Measurements from ENCODE around the gene CLMN.

The CLMN gene

GRCh38 chr14:95233702-95234241, 85.9 kb downstream of the CLMN start:
- Mint-ChIP-seq H3K9me3 (no peaks in the 10 kb centered on the region), H3K4me3 (no peak overlapping the region), H3K27me3 (peaks cover 2% of the 10 kb centered on the region), H3K27ac (no peak overlapping the region), H3K36me3 (ENCODE audit: low read depth) (no peaks in the 10 kb centered on the region), H3K4me1 (ENCODE audit: low read depth) (no peaks in the 10 kb centered on the region)
- DNase-seq: no peak

DNA sequence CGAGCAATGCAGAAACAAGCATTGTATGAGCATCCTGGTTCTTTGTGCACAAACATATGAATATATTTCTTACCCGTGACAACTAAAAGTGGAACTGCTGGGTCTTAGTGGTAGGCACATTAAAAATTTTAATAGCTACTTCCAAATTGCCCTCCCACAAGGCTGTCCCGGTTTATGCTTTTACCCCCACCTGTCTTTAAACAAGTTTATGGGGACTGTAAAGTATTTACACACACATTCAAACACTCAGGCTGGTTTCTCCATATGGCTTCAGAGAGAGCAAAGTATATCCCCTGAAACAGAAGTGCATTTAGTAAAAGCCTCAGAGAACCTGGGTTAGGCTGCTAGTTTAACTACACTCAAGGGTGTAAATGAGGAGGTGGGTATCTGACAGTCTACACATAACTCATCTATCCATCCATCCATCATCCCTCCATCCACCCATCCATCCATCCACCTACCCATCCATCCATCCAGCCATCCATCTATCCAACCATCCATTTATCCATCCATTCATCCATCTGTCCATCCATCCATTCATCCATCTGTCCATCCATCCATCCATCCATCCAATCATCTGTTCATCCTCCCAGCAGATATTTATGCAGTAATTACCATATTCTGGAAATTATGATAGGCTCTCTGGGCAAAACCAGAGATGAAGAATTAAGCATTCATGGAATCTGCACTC, 86.7 kb downstream of the CLMN start:
- no peak overlapping the region for H3K4me3 Mint-ChIP-seq
- peaks cover 1% of the 10 kb centered on the region for H3K27me3 Mint-ChIP-seq
- no peak for DNase-seq
- H3K27ac Mint-ChIP-seq: no peak overlapping the region
- no peaks in the 10 kb centered on the region for H3K4me1 Mint-ChIP-seq (ENCODE audit: low read depth)
- no peaks in the 10 kb centered on the region for H3K36me3 Mint-ChIP-seq (ENCODE audit: low read depth)
- no peaks in the 10 kb centered on the region for H3K9me3 Mint-ChIP-seq

GRCh38 chr14:95231966-95232633, 87.6 kb downstream of the CLMN start:
- no peak overlapping the region for H3K4me3 Mint-ChIP-seq
- no peaks in the 10 kb centered on the region for H3K36me3 Mint-ChIP-seq (ENCODE audit: low read depth)
- no peaks in the 10 kb centered on the region for H3K9me3 Mint-ChIP-seq
- H3K4me1 Mint-ChIP-seq (ENCODE audit: low read depth): no peaks in the 10 kb centered on the region
- no peak for DNase-seq
- H3K27ac Mint-ChIP-seq: no peak overlapping the region
- H3K27me3 Mint-ChIP-seq: no peaks in the 10 kb centered on the region

GRCh38 chr14:95229749-95230148, 90.0 kb downstream of the CLMN start:
- Mint-ChIP-seq H3K36me3 (ENCODE audit: low read depth) (no peaks in the 10 kb centered on the region), H3K4me1 (ENCODE audit: low read depth) (no peaks in the 10 kb centered on the region), H3K27ac (no peak overlapping the region), H3K27me3 (no peaks in the 10 kb centered on the region), H3K9me3 (no peaks in the 10 kb centered on the region), H3K4me3 (no peak overlapping the region)
- no peak for DNase-seq

DNA sequence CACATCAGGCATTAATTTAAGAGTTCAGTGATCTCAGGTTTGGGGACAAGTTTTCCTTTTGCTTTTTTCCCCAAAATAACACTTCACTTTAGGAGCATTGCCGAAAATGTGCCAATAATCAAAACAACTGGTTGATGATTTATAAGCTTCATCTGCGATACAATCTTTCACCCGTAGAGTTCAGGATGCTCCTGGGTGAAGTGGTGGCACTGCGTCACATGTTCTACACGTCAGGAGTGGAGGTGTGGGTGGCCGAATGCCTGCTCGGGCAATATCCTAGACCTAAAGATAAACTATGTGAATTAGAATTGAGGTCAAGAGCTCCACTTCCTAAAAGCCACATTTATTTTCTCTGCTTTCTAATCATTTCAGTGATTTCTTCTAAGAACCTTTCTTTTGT, 91.5 kb downstream of the CLMN start:
- DNase-seq: no peak
- Mint-ChIP-seq H3K9me3 (no peaks in the 10 kb centered on the region), H3K36me3 (ENCODE audit: low read depth) (no peaks in the 10 kb centered on the region), H3K27me3 (no peaks in the 10 kb centered on the region), H3K4me1 (ENCODE audit: low read depth) (no peaks in the 10 kb centered on the region), H3K4me3 (no peak overlapping the region), H3K27ac (no peak overlapping the region)

- no peaks in the 10 kb centered on the region for H3K36me3 Mint-ChIP-seq (ENCODE audit: low read depth)
- no peaks in the 10 kb centered on the region for H3K9me3 Mint-ChIP-seq
- H3K4me1 Mint-ChIP-seq (ENCODE audit: low read depth): no peaks in the 10 kb centered on the region
- no peak overlapping the region for H3K27ac Mint-ChIP-seq
- DNase-seq: no peak
- H3K27me3 Mint-ChIP-seq: no peaks in the 10 kb centered on the region
- no peak overlapping the region for H3K4me3 Mint-ChIP-seq
These were observed 92.3 kb downstream of the CLMN start for GRCh38 chr14:95227279-95227860.

DNA sequence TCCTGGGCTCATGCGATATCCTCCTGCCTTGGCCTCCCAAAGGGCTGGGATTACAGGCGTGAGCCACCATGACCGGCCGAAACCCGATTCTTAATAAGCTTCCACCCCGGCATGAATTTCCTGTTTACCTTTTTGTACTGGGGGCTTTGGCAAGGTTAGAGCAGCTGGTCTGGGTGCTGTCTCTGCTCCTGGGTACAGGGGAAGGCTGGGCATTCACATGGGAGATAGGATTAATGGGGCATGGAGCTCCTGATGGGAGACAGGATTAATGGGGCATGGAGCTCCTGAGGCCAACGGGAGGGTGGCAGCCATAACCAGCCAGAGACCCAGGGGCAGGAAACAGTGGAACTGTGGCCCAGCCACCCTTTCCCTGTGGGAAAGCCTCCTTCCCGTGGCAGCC, 92.9 kb downstream of the CLMN start:
- H3K36me3 Mint-ChIP-seq (ENCODE audit: low read depth): no peaks in the 10 kb centered on the region
- H3K4me3 Mint-ChIP-seq: no peak overlapping the region
- H3K9me3 Mint-ChIP-seq: no peaks in the 10 kb centered on the region
- H3K27ac Mint-ChIP-seq: no peak overlapping the region
- no peaks in the 10 kb centered on the region for H3K27me3 Mint-ChIP-seq
- DNase-seq: no peak
- no peaks in the 10 kb centered on the region for H3K4me1 Mint-ChIP-seq (ENCODE audit: low read depth)

- Mint-ChIP-seq H3K9me3 (no peaks in the 10 kb centered on the region), H3K4me1 (ENCODE audit: low read depth) (no peaks in the 10 kb centered on the region), H3K27me3 (no peaks in the 10 kb centered on the region), H3K36me3 (ENCODE audit: low read depth) (no peaks in the 10 kb centered on the region), H3K27ac (no peak overlapping the region), H3K4me3 (no peak overlapping the region)
- DNase-seq: no peak
These were observed 94.3 kb downstream of the CLMN start for GRCh38 chr14:95225251-95225887.

- Mint-ChIP-seq H3K27me3 (no peaks in the 10 kb centered on the region), H3K4me3 (no peak overlapping the region), H3K36me3 (ENCODE audit: low read depth) (no peaks in the 10 kb centered on the region), H3K9me3 (no peaks in the 10 kb centered on the region), H3K4me1 (ENCODE audit: low read depth) (no peaks in the 10 kb centered on the region), H3K27ac (no peak overlapping the region)
- no peak for DNase-seq
These were observed 96.8 kb downstream of the CLMN start for GRCh38 chr14:95222870-95223398.

DNA sequence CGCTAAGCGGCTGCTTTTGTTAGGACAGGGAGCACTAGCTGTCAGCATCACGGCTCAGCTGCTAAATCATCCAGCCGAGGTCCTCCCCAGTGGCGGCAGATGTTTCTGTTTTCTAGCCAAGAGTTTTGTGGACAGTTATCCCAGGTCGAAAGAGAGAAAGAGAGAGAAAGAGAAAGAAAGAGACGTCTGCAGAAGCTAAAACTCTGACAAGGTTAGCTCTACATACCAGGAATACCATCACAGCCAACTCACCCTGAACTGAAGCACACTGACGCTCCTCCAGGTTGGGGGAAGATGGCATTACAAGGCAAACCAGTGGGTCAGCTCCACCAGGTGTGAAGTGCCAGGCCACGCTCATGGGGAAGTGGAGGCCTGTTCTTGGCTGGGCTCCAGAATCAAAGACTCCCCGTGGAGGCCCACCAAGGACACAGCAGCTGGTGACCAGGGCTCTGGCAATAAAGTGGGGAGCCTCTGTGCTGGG, 97.5 kb downstream of the CLMN start:
- Mint-ChIP-seq H3K36me3 (ENCODE audit: low read depth) (no peaks in the 10 kb centered on the region), H3K4me3 (no peak overlapping the region)

DNA sequence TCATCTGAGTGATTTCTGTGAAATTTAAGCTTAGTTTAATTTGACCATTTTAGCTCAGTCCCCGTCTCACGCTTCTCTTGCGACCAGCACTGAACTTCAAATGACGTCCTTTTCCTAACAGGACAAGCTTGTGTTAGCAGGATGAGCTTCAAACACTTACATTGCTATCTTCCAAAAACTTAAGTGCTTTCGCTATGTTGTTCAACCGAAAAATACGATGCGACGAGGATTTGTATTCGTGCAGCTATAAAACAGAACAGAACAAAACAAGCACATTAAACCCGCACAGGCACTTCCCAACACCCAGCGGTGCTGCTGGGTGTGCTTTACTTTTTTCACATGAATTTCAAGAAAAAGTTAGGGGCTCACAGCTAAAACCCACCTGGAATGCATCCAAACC, 98.2 kb downstream of the CLMN start:
- H3K9me3 Mint-ChIP-seq: no peaks in the 10 kb centered on the region
- no peak overlapping the region for H3K4me3 Mint-ChIP-seq
- H3K27ac Mint-ChIP-seq: no peak overlapping the region
- no peaks in the 10 kb centered on the region for H3K4me1 Mint-ChIP-seq (ENCODE audit: low read depth)
- no peaks in the 10 kb centered on the region for H3K36me3 Mint-ChIP-seq (ENCODE audit: low read depth)
- DNase-seq: no peak
- H3K27me3 Mint-ChIP-seq: no peaks in the 10 kb centered on the region

More for the DNA sequence above, 97.5 kb downstream of the CLMN start:
- no peak for DNase-seq
- no peaks in the 10 kb centered on the region for H3K27me3 Mint-ChIP-seq
- H3K4me1 Mint-ChIP-seq (ENCODE audit: low read depth): no peaks in the 10 kb centered on the region
- no peaks in the 10 kb centered on the region for H3K9me3 Mint-ChIP-seq
- no peak overlapping the region for H3K27ac Mint-ChIP-seq

GRCh38 chr14:95220663-95221231, 99.0 kb downstream of the CLMN start:
- H3K27ac Mint-ChIP-seq: no peak overlapping the region
- no peak for DNase-seq
- H3K4me3 Mint-ChIP-seq: no peak overlapping the region
- H3K27me3 Mint-ChIP-seq: peaks cover 4% of the 10 kb centered on the region
- no peaks in the 10 kb centered on the region for H3K4me1 Mint-ChIP-seq (ENCODE audit: low read depth)
- no peaks in the 10 kb centered on the region for H3K9me3 Mint-ChIP-seq
- no peaks in the 10 kb centered on the region for H3K36me3 Mint-ChIP-seq (ENCODE audit: low read depth)

DNA sequence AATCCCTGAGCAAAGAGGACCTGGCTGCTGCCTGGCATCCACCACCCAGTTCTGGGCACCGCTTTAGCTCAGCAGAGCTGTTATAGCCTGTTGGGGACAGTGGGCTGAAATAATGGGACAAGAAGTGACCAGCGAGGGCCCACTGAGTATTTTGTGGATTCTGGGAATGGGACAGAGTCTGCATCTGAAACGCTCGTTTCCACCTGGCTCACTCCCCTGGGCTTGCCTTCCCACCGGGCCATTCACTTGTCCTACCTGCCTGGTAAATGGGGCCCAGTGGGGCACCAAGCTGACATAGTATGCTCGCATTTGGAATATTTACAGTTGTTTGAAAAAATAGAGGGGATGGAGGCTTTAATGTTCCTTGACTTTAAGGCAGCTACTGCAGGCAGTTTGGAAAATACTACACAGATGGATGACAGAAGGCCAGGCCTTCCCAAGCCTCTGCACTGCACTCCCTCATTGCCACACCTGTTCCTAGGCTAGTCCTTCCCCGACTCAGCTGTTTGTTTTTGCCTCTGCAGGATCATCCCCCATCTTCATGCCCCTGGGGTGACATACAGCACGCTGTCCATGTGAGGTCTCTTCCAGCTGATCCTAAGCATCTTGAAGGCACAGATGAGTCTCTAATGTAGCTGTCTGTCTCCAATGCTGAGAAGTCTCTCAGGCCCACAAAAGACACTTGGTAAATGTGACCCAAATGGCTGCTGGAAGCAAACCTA, 101.1 kb downstream of the CLMN start:
- H3K27ac Mint-ChIP-seq: no peak overlapping the region
- H3K36me3 Mint-ChIP-seq (ENCODE audit: low read depth): no peaks in the 10 kb centered on the region
- no peaks in the 10 kb centered on the region for H3K9me3 Mint-ChIP-seq
- H3K4me1 Mint-ChIP-seq (ENCODE audit: low read depth): peaks cover 2% of the 10 kb centered on the region
- peaks cover 4% of the 10 kb centered on the region for H3K27me3 Mint-ChIP-seq
- no peak for DNase-seq
- H3K4me3 Mint-ChIP-seq: no peak overlapping the region

GRCh38 chr14:95218006-95218405, 101.7 kb downstream of the CLMN start:
- DNase-seq: no peak
- H3K27me3 Mint-ChIP-seq: peaks cover 4% of the 10 kb centered on the region
- H3K9me3 Mint-ChIP-seq: no peaks in the 10 kb centered on the region
- H3K27ac Mint-ChIP-seq: no peak overlapping the region
- H3K4me3 Mint-ChIP-seq: no peak overlapping the region
- no peaks in the 10 kb centered on the region for H3K36me3 Mint-ChIP-seq (ENCODE audit: low read depth)
- peaks cover 2% of the 10 kb centered on the region for H3K4me1 Mint-ChIP-seq (ENCODE audit: low read depth)

Data from activated T-cell treated with anti-CD3 and anti-CD28 coated beads, Interleukin-2, amount 50 U/mL, for 24 hours (primary cell).